Muscle of leg (tissue), 11 donors: Measurements from ENCODE around the gene UVRAG. TPM values are rescaled to one million over a fixed set of nuclear protein-coding genes. Genes with fewer than 3 reads are reported as not detected.

Source experiments
- DNase-seq: peaks from one replicate; pipeline ENCODE4 v3.0.0; 2013
- H3K27ac ChIP-seq: one replicate; pipeline ENCODE4 v1.5.1; 2013; ENCODE audit warnings: mild to moderate bottlenecking, low read length, control low read depth
- H3K27me3 ChIP-seq: one replicate; pipeline ENCODE4 v1.6.1; 2013; ENCODE audit warnings: low read length; ENCODE audit not compliant: control insufficient read depth, insufficient read depth
- H3K36me3 ChIP-seq: one replicate; pipeline ENCODE4 v1.6.1; 2013; ENCODE audit warnings: low read length; ENCODE audit not compliant: control insufficient read depth, insufficient read depth
- H3K4me1 ChIP-seq: one replicate; pipeline ENCODE4 v1.6.1; 2013; ENCODE audit warnings: low read length; ENCODE audit not compliant: control insufficient read depth, insufficient read depth
- H3K4me3 ChIP-seq: one replicate; pipeline ENCODE4 v1.5.1; 2013; ENCODE audit warnings: low read length, control low read depth
- H3K9me3 ChIP-seq: replicated peaks from 2 replicates; pipeline ENCODE4 v1.6.1; 2013; ENCODE audit warnings: low read depth, low read length; ENCODE audit not compliant: control insufficient read depth
- WGBS: methylation state at CpG from one replicate; pipeline ENCODE4 v1.1.5; 2013; ENCODE audit warnings: missing lambda C conversion rate; ENCODE audit not compliant: insufficient coverage; 5-methylcytosine and 5-hydroxymethylcytosine counted together
- polyA plus RNA-seq, 8 donors: library from polyadenylated mRNA; unstranded; fragments of 120-200 nt; gene quantifications; one replicate each; pipeline versions ENCODE4 v1.2.1 to v1.2.3, GENCODE V29; 2013; ENCODE audit warnings: inconsistent platforms in 1 of 8, low replicate concordance in 1 of 8; ENCODE audit not compliant: insufficient read length in 8 of 8, insufficient read depth in 1 of 8
- total RNA-seq: library from RNA; stranded (reverse); fragments of 120-200 nt; gene quantifications from one replicate; pipeline ENCODE4 v1.2.4, GENCODE V29; 2013

Gene UVRAG
- total and polyA plus RNA-seq, 9 donors, result 8.1 to 10.2 (median 9.1) TPM

DNA sequence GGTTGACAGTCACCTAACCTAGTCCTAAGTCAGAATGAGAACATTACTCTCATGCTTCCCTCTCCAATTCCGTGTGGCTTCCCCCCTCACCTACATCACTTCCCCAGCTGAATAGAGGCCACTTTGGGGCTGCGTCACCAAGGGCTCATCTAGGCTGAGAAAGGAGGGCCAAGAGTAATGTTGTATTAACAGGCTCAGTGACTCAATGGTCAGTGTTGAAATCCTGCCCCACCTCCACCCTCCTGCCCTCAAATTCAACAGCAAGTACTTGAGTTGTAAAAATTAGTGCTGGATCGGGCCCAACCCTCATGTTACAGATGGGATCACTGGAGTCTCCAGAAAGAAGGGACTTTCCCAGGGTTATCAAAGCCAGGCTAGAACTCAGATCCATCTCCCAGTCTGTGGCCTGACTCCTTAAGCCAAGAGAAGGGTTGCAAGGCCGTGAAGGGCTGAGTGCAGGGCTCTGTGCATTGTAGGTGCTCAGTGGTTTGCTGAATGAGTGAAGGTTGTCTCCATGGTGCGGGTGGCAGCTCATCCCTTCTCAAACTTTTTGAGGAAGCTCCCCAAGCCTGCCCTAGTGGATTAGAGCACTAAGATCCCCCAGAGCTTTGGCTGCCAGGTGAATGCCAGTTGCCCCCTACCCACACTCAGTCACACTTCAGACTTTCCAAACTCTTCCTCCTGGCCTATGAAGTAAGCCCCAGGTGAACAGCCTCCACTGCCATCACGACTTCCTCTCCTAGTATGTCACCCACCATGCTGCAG lies 43.2 kb upstream of the UVRAG start:
- 76% methylated on average over 4 of the region's 6 CpGs for whole genome bisulfite sequencing
- peaks cover 43% of the 10 kb centered on the region for H3K27me3 ChIP-seq
- no peak overlapping the region for H3K27ac ChIP-seq

DNA sequence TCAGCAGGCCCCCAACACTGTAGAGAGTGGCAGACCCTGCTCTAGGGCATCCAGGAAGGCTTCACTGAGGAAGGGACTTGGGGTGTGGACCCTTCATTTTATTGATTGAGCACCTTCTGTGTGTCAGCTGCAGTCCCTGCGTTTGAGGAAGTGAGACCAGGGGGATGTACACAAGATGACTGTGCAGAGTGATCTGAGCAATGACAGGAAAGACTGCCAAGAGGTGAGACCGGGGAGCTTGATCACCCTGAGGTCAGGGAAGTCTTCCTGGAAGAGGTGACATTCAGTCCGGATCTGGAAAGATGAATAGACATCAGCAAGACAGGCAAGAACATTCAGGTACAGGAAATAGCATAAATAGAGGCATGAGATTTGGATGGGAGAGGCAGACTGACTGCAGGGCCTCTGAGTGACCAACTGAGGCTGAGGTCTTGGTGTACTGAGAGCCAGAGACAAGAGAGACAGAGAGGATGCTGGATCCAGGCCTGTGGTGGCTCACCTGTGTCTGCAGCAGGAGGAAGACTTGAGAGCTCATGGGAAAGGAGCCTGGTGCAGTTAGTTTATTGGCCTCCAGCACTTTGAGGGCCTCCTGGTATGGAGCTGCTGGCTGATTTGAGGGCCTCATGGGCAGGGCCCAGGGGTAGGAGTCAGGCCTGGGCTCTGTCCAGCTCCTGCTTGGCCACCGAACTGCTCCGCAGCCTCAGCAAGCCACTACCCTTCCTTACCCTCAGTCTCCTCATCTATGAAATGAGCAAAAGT lies 41.2 kb upstream of the UVRAG start:
- DNase-seq, result peak; percentile 20
- H3K9me3 ChIP-seq, result no peaks in the 10 kb centered on the region
- 59% methylated on average over 3 of the region's 5 CpGs for WGBS
- H3K4me1 ChIP-seq, result peaks cover 6% of the 10 kb centered on the region
- H3K27ac ChIP-seq, result no peak overlapping the region
- H3K36me3 ChIP-seq, result no peaks in the 10 kb centered on the region
- peaks cover 24% of the 10 kb centered on the region for H3K27me3 ChIP-seq
- no peak overlapping the region for H3K4me3 ChIP-seq

More for the DNA sequence above, 43.2 kb upstream of the UVRAG start:
- peaks cover 15% of the 10 kb centered on the region for H3K4me1 ChIP-seq
- H3K4me3 ChIP-seq, result no peak overlapping the region
- H3K9me3 ChIP-seq, result no peaks in the 10 kb centered on the region
- DNase-seq, result no peak
- H3K36me3 ChIP-seq, result no peaks in the 10 kb centered on the region

DNA sequence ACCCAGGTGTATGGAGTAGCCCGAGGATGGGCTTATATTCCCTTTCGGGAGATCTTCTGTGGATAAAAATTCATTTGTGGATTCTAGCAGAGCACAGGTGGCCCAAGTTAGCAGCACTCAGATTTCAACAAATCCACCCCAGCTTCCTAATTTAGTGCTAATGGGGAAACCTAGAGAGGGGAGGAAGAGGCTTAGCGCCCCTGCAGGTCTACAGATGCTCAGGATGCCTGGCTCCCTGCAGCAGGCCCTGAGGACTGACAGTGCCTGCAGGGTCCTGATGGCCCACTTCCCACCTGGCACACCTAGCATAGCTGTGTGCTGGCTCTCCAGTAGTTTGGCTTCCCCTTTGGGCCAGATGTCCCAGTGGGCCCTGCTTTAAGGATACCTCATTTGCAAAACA lies 40.0 kb upstream of the UVRAG start:
- no peak overlapping the region for H3K4me3 ChIP-seq
- H3K4me1 ChIP-seq, result no peaks in the 10 kb centered on the region
- 29% methylated on average over 1 of the region's 3 CpGs for WGBS
- H3K9me3 ChIP-seq, result no peaks in the 10 kb centered on the region
- H3K27ac ChIP-seq, result no peak overlapping the region
- peaks cover 14% of the 10 kb centered on the region for H3K27me3 ChIP-seq
- no peak for DNase-seq
- H3K36me3 ChIP-seq, result no peaks in the 10 kb centered on the region

DNA sequence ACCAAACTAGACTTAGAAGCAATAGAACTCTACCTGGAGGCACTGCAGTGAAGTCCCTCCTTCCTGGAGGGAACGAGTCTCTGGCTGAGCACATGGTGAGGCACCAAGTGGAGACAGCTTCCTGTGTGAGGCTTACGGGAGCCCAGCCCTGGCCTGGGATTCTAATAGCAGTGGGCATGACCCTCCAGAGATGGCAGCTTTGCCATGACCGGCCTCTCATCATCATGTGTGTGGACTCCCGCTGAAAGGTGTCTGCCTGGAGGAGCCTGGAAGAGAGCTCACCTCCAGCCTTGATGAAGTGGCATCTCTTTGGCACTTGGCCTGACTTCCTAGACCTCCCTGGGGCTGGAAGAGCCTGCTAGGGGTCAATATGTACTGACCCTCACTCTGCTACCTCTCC lies 38.5 kb upstream of the UVRAG start:
- no peaks in the 10 kb centered on the region for H3K4me1 ChIP-seq
- 80% methylated on average over 4 of the region's 4 CpGs for WGBS
- no peak for DNase-seq
- H3K36me3 ChIP-seq, result no peaks in the 10 kb centered on the region
- no peak overlapping the region for H3K27ac ChIP-seq
- no peak overlapping the region for H3K4me3 ChIP-seq
- peaks cover 2% of the 10 kb centered on the region for H3K27me3 ChIP-seq
- no peaks in the 10 kb centered on the region for H3K9me3 ChIP-seq

DNA sequence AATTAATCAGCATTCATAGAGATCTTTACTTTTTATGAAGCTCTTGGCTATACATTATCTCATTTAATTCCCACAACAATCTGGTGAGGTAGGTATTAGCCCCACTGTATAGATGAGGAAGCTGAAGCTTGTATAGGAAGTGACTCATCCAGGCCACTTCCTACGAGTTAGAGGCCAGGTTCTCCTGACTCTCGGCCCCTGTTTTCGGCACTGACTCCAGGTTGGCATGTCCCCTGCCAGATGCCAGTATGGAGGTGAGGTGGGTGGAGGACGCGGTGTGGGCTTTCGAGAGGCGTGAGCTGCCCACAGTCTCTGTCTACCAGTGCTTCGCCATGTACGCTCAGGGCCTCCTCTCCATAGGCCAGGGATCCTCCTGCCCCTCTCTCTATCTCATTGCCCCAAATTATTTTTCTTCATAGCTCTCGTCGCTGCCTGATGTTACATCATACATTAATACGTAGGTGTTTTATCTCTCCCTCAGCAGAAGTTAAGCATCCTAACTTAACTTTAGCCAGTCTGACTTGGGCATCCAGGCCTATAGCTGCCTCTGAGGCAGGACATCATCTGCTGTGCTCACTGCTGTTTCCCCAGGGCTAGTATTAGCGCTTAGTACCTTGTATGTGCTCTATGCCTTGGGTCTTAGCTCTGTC lies 37.4 kb upstream of the UVRAG start:
- H3K4me1 ChIP-seq, result no peaks in the 10 kb centered on the region
- no peak overlapping the region for H3K4me3 ChIP-seq
- H3K9me3 ChIP-seq, result no peaks in the 10 kb centered on the region
- H3K27ac ChIP-seq, result no peak overlapping the region
- no peak for DNase-seq
- H3K27me3 ChIP-seq, result no peaks in the 10 kb centered on the region
- 86% methylated on average over 13 of the region's 13 CpGs for WGBS
- no peaks in the 10 kb centered on the region for H3K36me3 ChIP-seq

DNA sequence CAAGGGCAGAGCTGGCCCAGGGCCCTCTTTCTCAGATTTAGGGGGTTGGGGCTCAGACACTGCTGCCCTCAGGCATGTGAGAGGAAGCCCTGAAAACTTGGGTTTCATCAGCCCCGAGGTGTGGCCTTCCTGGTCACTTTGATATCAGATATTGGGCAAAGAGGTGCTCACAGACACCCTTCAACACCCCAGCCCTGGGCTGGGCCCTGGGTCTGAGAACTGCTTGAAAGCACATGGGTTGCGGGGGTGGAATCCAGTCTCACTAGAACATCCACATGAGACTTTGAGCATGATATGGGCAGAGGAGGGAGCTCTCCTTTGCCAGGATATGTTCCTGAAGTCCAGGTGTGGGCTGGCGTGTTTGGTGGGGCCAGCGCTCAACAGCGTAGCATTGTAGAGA lies 36.0 kb upstream of the UVRAG start:
- Histone ChIP-seq H3K9me3 (no peaks in the 10 kb centered on the region), H3K27ac (no peak overlapping the region), H3K36me3 (no peaks in the 10 kb centered on the region), H3K4me3 (no peak overlapping the region), H3K27me3 (no peaks in the 10 kb centered on the region), H3K4me1 (no peaks in the 10 kb centered on the region)
- WGBS, result 90% methylated on average over 2 of the region's 5 CpGs
- no peak for DNase-seq

DNA sequence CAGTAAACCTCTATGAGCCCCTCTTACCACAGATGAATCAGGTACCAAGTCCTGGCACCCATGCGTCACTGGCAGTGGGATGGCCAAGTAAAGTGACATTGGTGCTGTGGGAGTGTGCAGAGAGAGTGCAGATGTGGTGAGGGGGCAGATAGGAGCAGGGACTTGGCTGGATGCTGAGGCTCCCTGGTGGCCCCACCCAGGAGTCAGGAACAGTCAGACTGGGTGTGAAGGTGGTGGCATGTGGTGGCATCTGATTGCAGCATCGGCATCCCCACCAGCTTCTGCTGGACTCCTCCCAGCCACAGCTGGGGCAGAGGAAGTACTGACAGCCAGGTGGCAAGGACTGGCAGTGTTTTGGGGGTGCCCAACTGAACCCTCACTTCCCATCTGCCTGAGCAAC lies 35.0 kb upstream of the UVRAG start:
- no peak overlapping the region for H3K27ac ChIP-seq
- H3K4me3 ChIP-seq, result no peak overlapping the region
- no peaks in the 10 kb centered on the region for H3K4me1 ChIP-seq
- no peak for DNase-seq
- 80% methylated on average over 2 of the region's 2 CpGs for WGBS
- no peaks in the 10 kb centered on the region for H3K36me3 ChIP-seq
- no peaks in the 10 kb centered on the region for H3K9me3 ChIP-seq
- no peaks in the 10 kb centered on the region for H3K27me3 ChIP-seq

DNA sequence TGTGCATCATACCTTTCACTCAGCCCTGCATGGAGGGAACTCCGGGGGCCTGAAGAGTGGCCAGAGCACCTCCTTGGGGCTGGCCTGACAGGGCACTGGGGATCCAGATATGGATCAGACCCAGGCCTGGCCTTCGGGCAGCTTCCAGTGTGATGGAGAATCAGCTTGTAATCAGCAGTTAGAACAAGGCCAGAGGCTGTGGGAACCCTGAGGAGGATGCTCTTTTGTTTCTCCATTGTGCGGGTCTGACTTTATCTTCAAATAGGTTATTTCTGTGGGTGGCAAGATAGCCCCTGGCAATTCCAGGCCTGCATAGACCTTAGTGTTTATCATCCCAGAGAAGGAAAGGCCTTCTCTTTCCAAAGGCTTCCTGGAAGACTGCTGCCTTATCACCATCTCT lies 34.1 kb upstream of the UVRAG start:
- Histone ChIP-seq H3K4me1 (no peaks in the 10 kb centered on the region), H3K27me3 (no peaks in the 10 kb centered on the region), H3K36me3 (no peaks in the 10 kb centered on the region), H3K9me3 (no peaks in the 10 kb centered on the region), H3K4me3 (no peak overlapping the region), H3K27ac (no peak overlapping the region)
- no peak for DNase-seq
- WGBS, result 81% methylated on average over 2 of the region's 3 CpGs

DNA sequence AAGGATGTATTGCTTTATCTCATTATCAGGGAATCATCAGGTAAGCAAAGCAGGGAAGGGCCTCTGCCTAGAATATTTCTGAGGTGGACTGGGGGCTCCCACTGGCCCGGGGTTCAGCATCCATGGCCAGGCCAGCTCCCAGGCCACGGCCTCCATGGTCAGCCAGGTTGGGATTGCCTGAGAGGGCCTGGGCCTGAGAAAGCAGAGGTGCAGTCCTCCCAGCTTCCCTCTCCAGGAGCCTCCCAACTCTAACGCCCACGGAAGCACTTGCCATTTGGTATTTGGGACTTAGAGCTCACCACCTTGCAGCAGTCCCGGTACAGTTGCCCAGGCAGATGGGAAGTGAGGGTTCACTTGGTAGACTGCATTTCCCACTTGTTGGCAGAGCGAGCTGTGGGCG lies 33.7 kb upstream of the UVRAG start:
- no peaks in the 10 kb centered on the region for H3K4me1 ChIP-seq
- no peaks in the 10 kb centered on the region for H3K27me3 ChIP-seq
- H3K9me3 ChIP-seq, result no peaks in the 10 kb centered on the region
- H3K36me3 ChIP-seq, result no peaks in the 10 kb centered on the region
- 92% methylated on average over 5 of the region's 7 CpGs for WGBS
- no peak for DNase-seq
- H3K4me3 ChIP-seq, result no peak overlapping the region
- no peak overlapping the region for H3K27ac ChIP-seq

DNA sequence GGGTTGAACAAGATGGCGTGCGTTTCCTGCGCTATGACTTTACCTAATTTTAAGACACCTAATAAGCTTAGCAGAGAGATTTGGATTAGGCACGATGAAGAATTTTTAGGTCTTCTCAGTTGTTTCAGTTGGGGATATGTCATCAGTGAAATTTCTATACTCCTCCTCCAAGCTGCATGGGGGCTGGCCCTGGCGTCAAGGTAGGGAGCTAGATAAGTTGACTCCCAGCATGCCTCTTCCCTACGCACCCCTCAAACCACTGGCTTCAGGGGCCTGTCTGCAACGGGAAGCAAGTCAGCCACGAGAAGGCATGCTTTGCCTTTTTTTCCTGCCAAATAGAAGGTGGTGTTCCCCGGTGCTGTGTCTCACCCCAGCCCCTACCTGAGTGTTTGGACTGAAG lies 33.2 kb upstream of the UVRAG start:
- Histone ChIP-seq H3K9me3 (no peaks in the 10 kb centered on the region), H3K4me3 (no peak overlapping the region), H3K27ac (no peak overlapping the region), H3K4me1 (no peaks in the 10 kb centered on the region), H3K27me3 (no peaks in the 10 kb centered on the region), H3K36me3 (no peaks in the 10 kb centered on the region)
- no peak for DNase-seq
- WGBS, result no CpG with 5 or more reads among the region's 9 CpGs
